ENCODE results near the gene VWA3B. TPM values are rescaled to one million over a fixed set of nuclear protein-coding genes. Genes with fewer than 3 reads are reported as not detected.
"Not testable (repeated sequence)": the region's sequence is repeated elsewhere in the genome, so short reads cannot be mapped to it uniquely, and the experiment has no call there.

VWA3B gene
- total and polyA plus RNA-seq, 2 donors from 2014 or later, result 0.35 TPM; not detected in 1

DNA sequence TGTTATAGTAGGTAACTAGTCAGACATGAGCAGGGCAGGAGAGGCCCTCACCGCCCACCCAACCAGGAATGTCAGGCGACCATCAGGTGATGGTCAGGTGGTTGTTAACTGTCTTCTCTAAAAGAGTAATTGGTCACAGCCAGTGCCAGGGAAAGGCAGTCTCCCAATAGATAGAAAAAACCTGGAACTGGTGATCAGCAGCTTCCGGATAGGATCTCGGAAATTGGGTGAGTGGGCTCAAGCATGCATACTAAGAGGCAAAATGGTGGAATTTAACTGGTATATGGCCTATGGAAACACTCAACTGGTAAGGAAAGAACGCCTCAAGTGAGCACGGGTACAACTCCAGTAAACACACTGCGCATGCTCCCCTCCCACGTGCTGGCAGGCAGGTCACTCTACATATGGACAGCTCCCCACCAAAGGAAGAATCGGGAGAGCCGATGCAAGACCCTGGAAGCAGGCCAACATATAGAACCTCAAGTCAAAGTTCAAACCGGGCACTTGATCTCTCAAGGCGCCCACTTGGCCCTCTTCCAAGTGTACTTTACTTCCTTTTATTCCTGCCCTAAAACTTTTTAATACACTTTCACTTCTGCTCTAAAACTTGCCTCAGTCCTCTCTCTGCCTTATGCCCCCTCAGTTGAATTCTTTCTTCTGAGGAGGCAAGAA is 47.7 kb upstream of the VWA3B start:
- H3K9me3 ChIP-seq (ENCODE audit: control insufficient read depth in 2 of 3, insufficient read depth in 1 of 3, low read length in 3 of 3), result no peaks in the 10 kb centered on the region
- peaks cover 0 to 8% (median 0%) of the 10 kb centered on the region in 3 donors for H3K4me1 ChIP-seq (ENCODE audit: control insufficient read depth in 2 of 3, insufficient read depth in 2 of 3, low read depth in 1 of 3, low read length in 3 of 3)
- no peak for DNase-seq
- intact Hi-C loops (cut with DNase I), result no loop called here
- no peaks in the 10 kb centered on the region for H3K27me3 ChIP-seq (ENCODE audit: control insufficient read depth, insufficient read depth, low read length)
- FAIRE-seq, result no peak
- no peak overlapping the region for H3K27ac ChIP-seq (ENCODE audit: low read depth in 2 of 2, low read length in 2 of 2)
- no peaks in the 10 kb centered on the region for H3K36me3 ChIP-seq (ENCODE audit: control insufficient read depth in 2 of 3, insufficient read depth in 3 of 3, low read length in 3 of 3)
- H3K4me3 ChIP-seq (ENCODE audit: low read length in 3 of 3), result no peak overlapping the region
- H3K9ac ChIP-seq (ENCODE audit: low read length in 3 of 3), result no peak overlapping the region
- TF ChIP-seq, protein P1, sequence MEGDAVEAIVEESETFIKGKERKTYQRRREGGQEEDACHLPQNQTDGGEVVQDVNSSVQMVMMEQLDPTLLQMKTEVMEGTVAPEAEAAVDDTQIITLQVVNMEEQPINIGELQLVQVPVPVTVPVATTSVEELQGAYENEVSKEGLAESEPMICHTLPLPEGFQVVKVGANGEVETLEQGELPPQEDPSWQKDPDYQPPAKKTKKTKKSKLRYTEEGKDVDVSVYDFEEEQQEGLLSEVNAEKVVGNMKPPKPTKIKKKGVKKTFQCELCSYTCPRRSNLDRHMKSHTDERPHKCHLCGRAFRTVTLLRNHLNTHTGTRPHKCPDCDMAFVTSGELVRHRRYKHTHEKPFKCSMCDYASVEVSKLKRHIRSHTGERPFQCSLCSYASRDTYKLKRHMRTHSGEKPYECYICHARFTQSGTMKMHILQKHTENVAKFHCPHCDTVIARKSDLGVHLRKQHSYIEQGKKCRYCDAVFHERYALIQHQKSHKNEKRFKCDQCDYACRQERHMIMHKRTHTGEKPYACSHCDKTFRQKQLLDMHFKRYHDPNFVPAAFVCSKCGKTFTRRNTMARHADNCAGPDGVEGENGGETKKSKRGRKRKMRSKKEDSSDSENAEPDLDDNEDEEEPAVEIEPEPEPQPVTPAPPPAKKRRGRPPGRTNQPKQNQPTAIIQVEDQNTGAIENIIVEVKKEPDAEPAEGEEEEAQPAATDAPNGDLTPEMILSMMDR (IDR thresholded peaks at IDR 0.05; ENCODE audit: borderline replicate concordance, extremely low read depth, insufficient read depth), result no peak

DNA sequence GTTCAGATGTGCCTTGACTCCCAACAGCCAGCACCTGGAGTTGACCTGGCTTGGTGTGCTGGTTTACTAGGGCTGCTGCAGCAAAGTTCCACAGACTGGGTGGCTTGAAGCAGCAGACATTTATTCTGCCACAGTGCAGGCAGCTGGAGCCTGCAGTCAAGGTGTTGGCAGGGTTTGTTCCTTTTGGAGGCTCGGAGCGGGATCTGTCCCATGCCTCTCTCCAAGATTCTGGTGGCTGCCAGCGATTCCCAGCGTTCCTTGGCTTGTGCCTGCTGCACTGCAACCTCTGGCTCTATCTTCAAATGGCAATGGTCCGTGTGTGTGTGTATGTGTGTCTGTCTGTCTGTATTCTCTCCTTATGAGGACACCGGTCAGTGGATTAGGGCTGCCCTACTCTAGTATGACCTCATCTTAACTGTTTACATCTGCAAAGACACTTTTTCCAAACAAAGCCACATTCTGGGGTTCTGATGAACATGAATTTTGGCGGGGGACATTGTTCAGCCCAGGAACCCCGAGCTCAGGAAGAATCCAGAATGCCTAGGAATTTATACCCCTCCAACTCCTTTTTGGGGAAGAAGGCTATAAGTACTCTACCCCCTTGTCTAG is 46.5 kb upstream of the VWA3B start:
- Histone ChIP-seq H3K27ac (ENCODE audit: low read depth in 2 of 2, low read length in 2 of 2) (no peak overlapping the region), H3K27me3 (ENCODE audit: control insufficient read depth, insufficient read depth, low read length) (no peaks in the 10 kb centered on the region), H3K4me3 (ENCODE audit: low read length in 3 of 3) (no peak overlapping the region), H3K9ac (ENCODE audit: low read length in 3 of 3) (no peak overlapping the region), H3K9me3 (ENCODE audit: control insufficient read depth in 2 of 3, insufficient read depth in 1 of 3, low read length in 3 of 3) (no peaks in the 10 kb centered on the region), H3K4me1 (ENCODE audit: control insufficient read depth in 2 of 3, insufficient read depth in 2 of 3, low read depth in 1 of 3, low read length in 3 of 3) (peaks cover 0 to 8% (median 0%) of the 10 kb centered on the region in 3 donors), H3K36me3 (ENCODE audit: control insufficient read depth in 2 of 3, insufficient read depth in 3 of 3, low read length in 3 of 3) (no peaks in the 10 kb centered on the region)
- FAIRE-seq (no peak), DNase-seq (no peak)
- TF ChIP-seq, protein P1 (IDR thresholded peaks at IDR 0.05; ENCODE audit: borderline replicate concordance, extremely low read depth, insufficient read depth), result no peak
- intact Hi-C loops (cut with DNase I), result no loop called here

DNA sequence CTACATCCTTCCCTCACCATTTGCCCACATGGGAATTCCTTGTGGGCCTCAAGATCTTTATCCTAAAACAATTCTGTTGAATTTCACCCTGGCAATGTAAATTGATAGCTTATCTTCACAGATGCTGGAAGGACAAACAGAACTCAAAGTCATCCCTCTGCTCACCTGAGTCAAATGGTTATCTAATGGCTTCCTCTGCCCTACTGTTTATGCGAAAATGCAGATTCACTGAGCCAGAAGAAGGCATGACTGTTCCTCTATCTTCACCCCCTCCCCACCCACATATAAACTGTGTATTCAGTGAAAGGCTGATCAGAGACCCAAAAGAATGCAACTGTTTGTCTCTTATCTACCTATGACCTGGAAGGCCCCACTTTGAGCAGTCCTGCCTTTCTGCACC is 43.9 kb upstream of the VWA3B start:
- no peaks in the 10 kb centered on the region for H3K27me3 ChIP-seq (ENCODE audit: control insufficient read depth, insufficient read depth, low read length)
- H3K9me3 ChIP-seq (ENCODE audit: control insufficient read depth in 2 of 3, insufficient read depth in 1 of 3, low read length in 3 of 3), result no peaks in the 10 kb centered on the region
- no peak overlapping the region for H3K9ac ChIP-seq (ENCODE audit: low read length in 3 of 3)
- FAIRE-seq, result no peak
- peaks cover 0 to 8% (median 0%) of the 10 kb centered on the region in 3 donors for H3K4me1 ChIP-seq (ENCODE audit: control insufficient read depth in 2 of 3, insufficient read depth in 2 of 3, low read depth in 1 of 3, low read length in 3 of 3)
- H3K36me3 ChIP-seq (ENCODE audit: control insufficient read depth in 2 of 3, insufficient read depth in 3 of 3, low read length in 3 of 3), result no peaks in the 10 kb centered on the region
- no peak for DNase-seq
- TF ChIP-seq, protein P1 (IDR thresholded peaks at IDR 0.05; ENCODE audit: borderline replicate concordance, extremely low read depth, insufficient read depth), result no peak
- H3K27ac ChIP-seq (ENCODE audit: low read depth in 2 of 2, low read length in 2 of 2), result no peak overlapping the region
- intact Hi-C loops (cut with DNase I), result no loop called here
- no peak overlapping the region for H3K4me3 ChIP-seq (ENCODE audit: low read length in 3 of 3)

DNA sequence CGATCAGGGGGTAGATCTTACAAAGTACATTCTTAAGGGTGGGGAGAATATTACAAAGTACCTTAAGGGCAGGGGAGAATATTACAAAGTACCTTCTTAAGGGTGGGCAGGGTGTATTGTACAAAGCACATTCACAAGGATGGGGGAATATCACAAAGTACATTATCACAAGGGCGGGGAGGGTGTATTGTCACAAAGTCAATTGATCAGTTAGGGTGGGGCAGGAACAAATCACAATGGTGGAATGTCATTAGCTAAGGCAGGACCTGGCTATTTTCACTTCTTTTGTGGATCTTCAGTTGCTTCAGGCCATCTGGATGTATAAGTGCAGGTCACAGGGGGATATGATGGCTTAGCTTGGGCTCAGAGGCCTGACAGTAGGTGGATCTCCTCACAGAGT is 42.2 kb upstream of the VWA3B start:
- H3K36me3 ChIP-seq (ENCODE audit: control insufficient read depth in 2 of 3, insufficient read depth in 3 of 3, low read length in 3 of 3); H3K9ac ChIP-seq (ENCODE audit: low read length in 3 of 3); H3K27me3 ChIP-seq (ENCODE audit: control insufficient read depth, insufficient read depth, low read length); FAIRE-seq; H3K4me1 ChIP-seq (ENCODE audit: control insufficient read depth in 2 of 3, insufficient read depth in 2 of 3, low read depth in 1 of 3, low read length in 3 of 3); H3K27ac ChIP-seq (ENCODE audit: low read depth in 2 of 2, low read length in 2 of 2); H3K4me3 ChIP-seq (ENCODE audit: low read length in 3 of 3); H3K9me3 ChIP-seq (ENCODE audit: control insufficient read depth in 2 of 3, insufficient read depth in 1 of 3, low read length in 3 of 3); intact Hi-C loops (cut with DNase I); DNase-seq: not testable (repeated sequence)

Measured in kidney (tissue), 14 donors.